Activated T-helper 9 cell treated with anti-CD3 and anti-CD28 coated beads, Interleukin-2, amount 50 U/mL, for 16 hours (primary cell): ENCODE measurements around the gene LRRC8E.

Source experiments
- DNase-seq: peaks from one replicate; pipeline ENCODE4 v3.0.0-alpha.2; 2020; ENCODE audit warnings: low read depth

The LRRC8E gene

GRCh38 chr19:7888145-7888825 is at the start of gene LRRC8E:
LRRC8E (plus strand) TSS chr19:7888510; CDS start chr19:7895604, 7,094 bp downstream.
- no peak for DNase-seq

GRCh38 chr19:7839476-7839875 is 48.8 kb upstream of the LRRC8E start:
- no peak for DNase-seq

- no peak for DNase-seq
These were observed 47.7 kb upstream of the LRRC8E start for GRCh38 chr19:7840629-7841028.

GRCh38 chr19:7841751-7842660 is 46.3 kb upstream of the LRRC8E start:
- no peak for DNase-seq

- DNase-seq: no peak
These were observed 45.5 kb upstream of the LRRC8E start for GRCh38 chr19:7842661-7843294.

- DNase-seq: no peak
These were observed 44.8 kb upstream of the LRRC8E start for GRCh38 chr19:7843521-7843920.

- no peak for DNase-seq
These were observed 43.9 kb upstream of the LRRC8E start for GRCh38 chr19:7844405-7844804.

GRCh38 chr19:7844951-7845350 is 43.4 kb upstream of the LRRC8E start:
- no peak for DNase-seq

- no peak for DNase-seq
These were observed 42.7 kb upstream of the LRRC8E start for GRCh38 chr19:7845390-7846154.

GRCh38 chr19:7846155-7846646 is 42.1 kb upstream of the LRRC8E start:
- no peak for DNase-seq

- no peak for DNase-seq
These were observed 40.6 kb upstream of the LRRC8E start for GRCh38 chr19:7847664-7848063.

- DNase-seq: no peak
These were observed 39.4 kb upstream of the LRRC8E start for GRCh38 chr19:7848779-7849457.

- no peak for DNase-seq
These were observed 38.7 kb upstream of the LRRC8E start for GRCh38 chr19:7849631-7849999.

GRCh38 chr19:7850000-7850813 is 38.1 kb upstream of the LRRC8E start:
- no peak for DNase-seq

- no peak for DNase-seq
These were observed 37.2 kb upstream of the LRRC8E start for GRCh38 chr19:7850945-7851622.

GRCh38 chr19:7851623-7852500 is 36.4 kb upstream of the LRRC8E start:
- DNase-seq: no peak

GRCh38 chr19:7852851-7853769 is 35.2 kb upstream of the LRRC8E start:
- DNase-seq: peak; percentile 51

GRCh38 chr19:7853770-7854128 is 34.6 kb upstream of the LRRC8E start:
- no peak for DNase-seq
